Suprapubic skin (tissue), 3 donors: ENCODE results near the gene GRID1.

Experiments
- EP300 ChIP-seq: sonication (generic); formaldehyde crosslinking; IDR thresholded peaks from one replicate; pipeline ENCODE4 v1.6.1; 2017; ENCODE audit warnings: antibody characterized with exemption
- TF ChIP-seq, protein P1 (sequence below), 2 donors: fragments of 200-600 bp in 1 of 2; fragments of 450-650 bp in 1 of 2; sonication (generic) in 1 of 2; IDR thresholded peaks; one replicate each; pipeline ENCODE4 v1.5.1; 2016 to 2019; ENCODE audit warnings: antibody characterized with exemption in 2 of 2, mild to moderate bottlenecking in 1 of 2, moderate library complexity in 1 of 2

- TF ChIP-seq, protein P1, sequence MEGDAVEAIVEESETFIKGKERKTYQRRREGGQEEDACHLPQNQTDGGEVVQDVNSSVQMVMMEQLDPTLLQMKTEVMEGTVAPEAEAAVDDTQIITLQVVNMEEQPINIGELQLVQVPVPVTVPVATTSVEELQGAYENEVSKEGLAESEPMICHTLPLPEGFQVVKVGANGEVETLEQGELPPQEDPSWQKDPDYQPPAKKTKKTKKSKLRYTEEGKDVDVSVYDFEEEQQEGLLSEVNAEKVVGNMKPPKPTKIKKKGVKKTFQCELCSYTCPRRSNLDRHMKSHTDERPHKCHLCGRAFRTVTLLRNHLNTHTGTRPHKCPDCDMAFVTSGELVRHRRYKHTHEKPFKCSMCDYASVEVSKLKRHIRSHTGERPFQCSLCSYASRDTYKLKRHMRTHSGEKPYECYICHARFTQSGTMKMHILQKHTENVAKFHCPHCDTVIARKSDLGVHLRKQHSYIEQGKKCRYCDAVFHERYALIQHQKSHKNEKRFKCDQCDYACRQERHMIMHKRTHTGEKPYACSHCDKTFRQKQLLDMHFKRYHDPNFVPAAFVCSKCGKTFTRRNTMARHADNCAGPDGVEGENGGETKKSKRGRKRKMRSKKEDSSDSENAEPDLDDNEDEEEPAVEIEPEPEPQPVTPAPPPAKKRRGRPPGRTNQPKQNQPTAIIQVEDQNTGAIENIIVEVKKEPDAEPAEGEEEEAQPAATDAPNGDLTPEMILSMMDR (IDR thresholded peaks at IDR 0.05), result no peak
- TF ChIP-seq EP300, result no peak
Measured at GRCh38 chr10:86366033-86366901, at the start of gene GRID1.
